Aorta (tissue), 5 donors: ENCODE data around the gene GAST. TPM values are rescaled to one million over a fixed set of nuclear protein-coding genes. Genes with fewer than 3 reads are reported as not detected.

ENCODE experiments used
- ATAC-seq: fragments of 200-7000 bp; cut with Tn5 transposase; one replicate; pipeline ENCODE4 v1.9.1; 2022; ENCODE audit warnings: moderate library complexity; ENCODE audit not compliant: low FRiP score
- DNase-seq, 2 donors: peaks; one replicate each; pipeline ENCODE4 v3.0.0-alpha.2; 2020
- H3K27ac ChIP-seq, 2 donors: one replicate each; pipeline ENCODE4 v1.5.1; 2013; ENCODE audit warnings: low read length in 2 of 2, mild to moderate bottlenecking in 2 of 2, moderate library complexity in 2 of 2, control low read depth in 1 of 2, inconsistent platforms in 1 of 2, low read depth in 1 of 2
- H3K27me3 ChIP-seq, 2 donors: one replicate each; pipeline ENCODE4 v1.6.1; 2013; ENCODE audit warnings: control low read depth in 1 of 2, low read length in 1 of 2, mild to moderate bottlenecking in 1 of 2, moderate library complexity in 1 of 2; ENCODE audit not compliant: insufficient read depth in 2 of 2, control insufficient read depth in 1 of 2
- H3K36me3 ChIP-seq, 2 donors: one replicate each; pipeline ENCODE4 v1.6.1; 2013; ENCODE audit warnings: control low read depth in 1 of 2, low read length in 1 of 2, mild to moderate bottlenecking in 1 of 2; ENCODE audit not compliant: insufficient read depth in 2 of 2, control insufficient read depth in 1 of 2
- H3K4me1 ChIP-seq, 2 donors: one replicate each; pipeline ENCODE4 v1.6.1; 2013; ENCODE audit warnings: low read length in 2 of 2, control low read depth in 1 of 2, mild to moderate bottlenecking in 1 of 2, moderate library complexity in 1 of 2; ENCODE audit not compliant: insufficient read depth in 2 of 2, control insufficient read depth in 1 of 2
- H3K4me3 ChIP-seq, 2 donors: one replicate each; pipeline ENCODE4 v1.5.1; 2013; ENCODE audit warnings: low read length in 2 of 2, control low read depth in 1 of 2, mild to moderate bottlenecking in 1 of 2
- H3K9me3 ChIP-seq: one replicate; pipeline ENCODE4 v1.6.1; 2013; ENCODE audit warnings: mild to moderate bottlenecking, low read length; ENCODE audit not compliant: control insufficient read depth
- WGBS, 2 donors: extraction: QIAGEN DNeasy Blood & Tissue Kit; methylation state at CpG; one replicate each; pipeline ENCODE4 v1.1.7; 2013; 5-methylcytosine and 5-hydroxymethylcytosine counted together
- intact Hi-C, 2 donors: fragments of 100-400 bp; cut with DNase I; formaldehyde crosslinking; loops; one replicate each; pipeline versions ENCODE4 v1.14.2 to v1.15.0; 2022
- polyA plus RNA-seq, 2 donors: library from polyadenylated mRNA; stranded (reverse); fragments of 200-250 nt; gene quantifications; one replicate each; pipeline ENCODE4 v1.2.3, GENCODE V29; 2013
- total RNA-seq, 2 donors: library from RNA; stranded (reverse); fragmentation: NEBNext Ultra II Directional; extraction: Animal tissue kit (Norgen Biotek cat#: 25700); gene quantifications; one replicate each; pipeline ENCODE4 v1.2.1, GENCODE V29; 2021
- donor health status: healthy with polysubstance abuse.
- donor health status: Bipolar disorder and iron deficiency.
- donor health status: DM: no; HTN: no; CAD: no.
- donor health status: DM: no; HTN: no; CAD: no.
- donor health status: DM: yes; HTN: yes; CAD: no.

Gene GAST
- total and polyA plus RNA-seq, 4 donors: not detected

DNA sequence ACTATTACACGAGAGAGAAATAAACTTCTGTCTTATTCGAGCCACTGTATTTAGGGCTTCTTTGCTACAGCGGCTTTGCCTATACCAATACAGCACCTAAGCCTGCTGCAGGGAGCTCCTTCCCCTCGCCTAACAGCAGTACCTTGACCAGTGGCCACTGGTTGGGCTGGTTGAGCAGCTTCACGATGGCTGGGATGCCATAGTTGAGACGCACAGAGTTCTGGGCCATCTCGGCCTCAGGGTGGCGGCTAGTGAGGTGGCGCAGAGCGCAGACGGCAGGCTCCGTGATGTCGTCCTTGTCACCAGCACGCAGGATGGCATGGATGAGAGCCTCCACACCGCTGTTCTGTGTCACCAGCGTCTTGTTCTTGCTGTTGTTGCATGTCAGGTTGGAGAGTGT lies 50.7 kb downstream of the GAST start:
- no peak for ATAC-seq
- 94 to 95% methylated on average over 16 of the region's 16 CpGs for WGBS, 2 donors
- no peak overlapping the region for H3K27ac ChIP-seq
- intact Hi-C loops: no loop called here
- no peaks in the 10 kb centered on the region for H3K36me3 ChIP-seq
- H3K4me1 ChIP-seq: no peaks in the 10 kb centered on the region
- no peak overlapping the region for H3K4me3 ChIP-seq
- DNase-seq: no peak
- no peaks in the 10 kb centered on the region for H3K27me3 ChIP-seq
- H3K9me3 ChIP-seq: no peaks in the 10 kb centered on the region

DNA sequence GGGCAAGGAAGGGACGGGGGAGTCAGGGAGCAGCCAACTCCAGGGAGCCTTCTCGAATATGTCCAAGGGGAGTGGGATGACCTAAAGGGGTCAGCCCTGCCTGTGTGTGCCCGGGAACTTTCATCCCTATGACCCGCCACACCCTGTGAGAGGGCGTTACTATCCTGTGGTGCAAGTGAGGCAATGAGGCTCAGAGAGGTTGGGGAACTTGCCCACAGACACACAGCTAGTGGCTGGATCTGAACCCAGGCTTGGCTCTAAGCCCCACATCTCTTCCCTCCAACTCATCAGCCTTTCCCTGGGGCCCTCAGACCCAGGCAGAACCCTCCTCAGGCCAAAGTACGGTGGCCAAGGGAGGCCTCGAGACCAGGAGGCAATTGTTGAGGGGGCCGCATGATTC lies 51.2 kb downstream of the GAST start:
- H3K27ac ChIP-seq: no peak overlapping the region
- ATAC-seq: no peak
- 93 to 95% methylated on average over 8 of the region's 8 CpGs for WGBS, 2 donors
- no peaks in the 10 kb centered on the region for H3K36me3 ChIP-seq
- no peak for DNase-seq
- no peaks in the 10 kb centered on the region for H3K9me3 ChIP-seq
- no peaks in the 10 kb centered on the region for H3K4me1 ChIP-seq
- no peak overlapping the region for H3K4me3 ChIP-seq
- intact Hi-C loops: no loop called here
- no peaks in the 10 kb centered on the region for H3K27me3 ChIP-seq

Other genes starting within 250 kb of the GAST start
- not detected for gene KRT32, start 244.9 kb upstream of the GAST start, total RNA-seq
- gene KRT32, start 244.9 kb upstream of the GAST start, polyA plus RNA-seq: not detected
- not detected for gene KRT35, start 231.2 kb upstream of the GAST start, total RNA-seq
- gene KRT35, start 231.2 kb upstream of the GAST start, polyA plus RNA-seq: not detected
- gene KRT36, start 222.4 kb upstream of the GAST start, total RNA-seq: not detected
- gene KRT36, start 222.4 kb upstream of the GAST start, polyA plus RNA-seq: under 1 TPM in 1 of 2 donors, not detected in 1; 0.50 TPM
- not detected for gene KRT13, start 206.7 kb upstream of the GAST start, total RNA-seq
- gene KRT13, start 206.7 kb upstream of the GAST start, polyA plus RNA-seq: 10 to 100 TPM; 11.4 to 38.3 TPM
- not detected for gene KRT15, start 193.4 kb upstream of the GAST start, total RNA-seq
- 1 to 10 TPM in 1 of 2 donors, under 1 TPM in 1; 0.56 to 1.9 TPM for gene KRT15, start 193.4 kb upstream of the GAST start, polyA plus RNA-seq
- 1 to 10 TPM; 1.3 to 5.7 TPM for gene KRT19, start 184.0 kb upstream of the GAST start, total RNA-seq
- gene KRT19, start 184.0 kb upstream of the GAST start, polyA plus RNA-seq: 100 to 1,000 TPM in 1 of 2 donors, 1 to 10 TPM in 1; 3.1 to 135 TPM
- not detected for gene KRT9, start 140.3 kb upstream of the GAST start, total RNA-seq
- gene KRT9, start 140.3 kb upstream of the GAST start, polyA plus RNA-seq: under 1 TPM in 1 of 2 donors, not detected in 1; 0.18 TPM
- gene KRT14, start 125.4 kb upstream of the GAST start, total RNA-seq: 1 to 10 TPM in 1 of 2 donors, under 1 TPM in 1; 0.30 to 1.2 TPM
- gene KRT14, start 125.4 kb upstream of the GAST start, polyA plus RNA-seq: 10 to 100 TPM in 1 of 2 donors, 1 to 10 TPM in 1; 4.4 to 46.7 TPM
- gene KRT16, start 99.6 kb upstream of the GAST start, total RNA-seq: under 1 TPM; 0.30 to 0.65 TPM
- 10 to 100 TPM in 1 of 2 donors, 1 to 10 TPM in 1; 6.9 to 15.7 TPM for gene KRT16, start 99.6 kb upstream of the GAST start, polyA plus RNA-seq
- gene KRT17, start 87.8 kb upstream of the GAST start, total RNA-seq: 1 to 10 TPM; 3.8 to 5.5 TPM
- 100 to 1,000 TPM in 1 of 2 donors, 10 to 100 TPM in 1; 33.2 to 126 TPM for gene KRT17, start 87.8 kb upstream of the GAST start, polyA plus RNA-seq
- 100 to 1,000 TPM; 582 to 726 TPM for gene EIF1, start 23.4 kb upstream of the GAST start, total RNA-seq
- 100 to 1,000 TPM; 372 to 801 TPM for gene EIF1, start 23.4 kb upstream of the GAST start, polyA plus RNA-seq
- under 1 TPM in 1 of 2 donors, not detected in 1; 0.06 TPM for gene HAP1, start 22.3 kb downstream of the GAST start, total RNA-seq
- not detected for gene HAP1, start 22.3 kb downstream of the GAST start, polyA plus RNA-seq
- gene JUP, start 74.4 kb downstream of the GAST start, total RNA-seq: 10 to 100 TPM; 35.7 to 41.0 TPM
- 10 to 100 TPM; 48.3 to 64.3 TPM for gene JUP, start 74.4 kb downstream of the GAST start, polyA plus RNA-seq
- 10 to 100 TPM; 14.4 to 19.6 TPM for gene P3H4, start 99.6 kb downstream of the GAST start, total RNA-seq
- gene P3H4, start 99.6 kb downstream of the GAST start, polyA plus RNA-seq: 10 to 100 TPM; 10.5 to 15.1 TPM
- gene FKBP10, start 100.7 kb downstream of the GAST start, total RNA-seq: 100 to 1,000 TPM; 140 to 172 TPM
- 100 to 1,000 TPM in 1 of 2 donors, 10 to 100 TPM in 1; 70.5 to 260 TPM for gene FKBP10, start 100.7 kb downstream of the GAST start, polyA plus RNA-seq
- gene NT5C3B, start 123.9 kb downstream of the GAST start, total RNA-seq: 10 to 100 TPM; 43.5 to 64.3 TPM
- gene NT5C3B, start 123.9 kb downstream of the GAST start, polyA plus RNA-seq: 100 to 1,000 TPM; 100 to 155 TPM
- gene KLHL10, start 125.5 kb downstream of the GAST start, total RNA-seq: under 1 TPM; 0.36 TPM
- under 1 TPM in 1 of 2 donors, not detected in 1; 0.97 TPM for gene KLHL10, start 125.5 kb downstream of the GAST start, polyA plus RNA-seq
- 10 to 100 TPM; 11.9 TPM for gene KLHL11, start 153.1 kb downstream of the GAST start, total RNA-seq
- gene KLHL11, start 153.1 kb downstream of the GAST start, polyA plus RNA-seq: 1 to 10 TPM; 1.0 to 1.8 TPM
- gene ACLY, start 206.6 kb downstream of the GAST start, total RNA-seq: 100 to 1,000 TPM in 1 of 2 donors, 10 to 100 TPM in 1; 84.5 to 106 TPM
- 10 to 100 TPM; 14.8 to 26.4 TPM for gene ACLY, start 206.6 kb downstream of the GAST start, polyA plus RNA-seq
- gene ODAD4, start 218.3 kb downstream of the GAST start, total RNA-seq: 1 to 10 TPM in 1 of 2 donors, under 1 TPM in 1; 0.81 to 1.4 TPM
- gene ODAD4, start 218.3 kb downstream of the GAST start, polyA plus RNA-seq: 1 to 10 TPM; 2.4 to 3.8 TPM